OCI-LY7 (cell line): ENCODE results near the gene ETV5. TPM values are rescaled to one million over a fixed set of nuclear protein-coding genes. Genes with fewer than 3 reads are reported as not detected.

Experiments used
- BruUV-seq: library from RNA; stranded (reverse); fragments of 400-500 nt; replicated peaks from 2 replicates; lab custom pipeline; 2021; lab: Mats Ljungman, UMichigan
- CTCF ChIA-PET: fragments of 300-600 bp; sonication (Branson Sonifier 250); formaldehyde crosslinking; loops from one replicate; lab custom pipeline; 2022; ENCODE audit warnings: antibody characterized with exemption; ENCODE audit not compliant: unreplicated experiment; lab: Charles Lee
- POLR2A ChIA-PET: fragments of 300-600 bp; sonication (Branson Sonifier 250); formaldehyde crosslinking; loops from one replicate; lab custom pipeline; 2022; ENCODE audit warnings: antibody characterized with exemption; lab: Charles Lee
- DNase-seq: peaks from one replicate; pipeline ENCODE4 v3.0.0-alpha.2; 2015; ENCODE audit warnings: low spot score
- H2AFZ ChIP-seq: fragments of 200-600 bp; sonication (generic), shearing (Covaris generic); 2 replicates; pipeline ENCODE4 v1.6.1; 2014; ENCODE audit warnings: mild to moderate bottlenecking, antibody characterized with exemption, low read length, moderate library complexity
- H3K27ac ChIP-seq: fragments of 200-600 bp; sonication (generic); 2 replicates; pipeline ENCODE4 v1.5.1; 2014; ENCODE audit warnings: mixed run types, low read depth, mild to moderate bottlenecking, moderate library complexity, low read length, inconsistent platforms; ENCODE audit not compliant: poor library complexity, severe bottlenecking
- H3K36me3 ChIP-seq: fragments of 200-600 bp; sonication (generic); 2 replicates; pipeline ENCODE4 v1.6.1; 2014; ENCODE audit warnings: mild to moderate bottlenecking, antibody characterized with exemption, low read length, moderate library complexity, mixed read lengths; ENCODE audit not compliant: insufficient read depth
- H3K4me1 ChIP-seq: fragments of 200-600 bp; sonication (generic); 2 replicates; pipeline ENCODE4 v1.5.1; 2014; ENCODE audit warnings: mild to moderate bottlenecking, low read length; ENCODE audit not compliant: insufficient read depth, poor library complexity, severe bottlenecking
- H3K4me2 ChIP-seq: fragments of 200-600 bp; sonication (generic); 2 replicates; pipeline ENCODE4 v1.6.1; 2014; ENCODE audit warnings: mild to moderate bottlenecking, low read length
- H3K4me3 ChIP-seq: fragments of 200-600 bp; sonication (generic); 2 replicates; pipeline ENCODE4 v1.5.1; 2014; ENCODE audit warnings: mild to moderate bottlenecking, low read depth, low read length; ENCODE audit not compliant: poor library complexity, severe bottlenecking
- H3K79me2 ChIP-seq: fragments of 200-600 bp; sonication (generic); 2 replicates; pipeline ENCODE4 v1.6.1; 2016; ENCODE audit warnings: low read depth, mild to moderate bottlenecking, low read length, moderate library complexity, mixed read lengths; ENCODE audit not compliant: insufficient read depth
- H3K9me2 ChIP-seq: fragments of 200-600 bp; sonication (generic); 2 replicates; pipeline ENCODE4 v1.6.1; 2016; ENCODE audit warnings: mild to moderate bottlenecking, low read length, mixed read lengths; ENCODE audit not compliant: insufficient read depth
- H3K9me3 ChIP-seq: fragments of 200-600 bp; sonication (generic); 2 replicates; pipeline ENCODE4 v1.6.1; 2014; ENCODE audit warnings: mild to moderate bottlenecking, mixed run types, low read length, mixed read lengths
- H4K20me1 ChIP-seq: fragments of 200-600 bp; sonication (generic); 2 replicates; pipeline ENCODE4 v1.6.1; 2014; ENCODE audit warnings: mild to moderate bottlenecking, antibody characterized with exemption, low read length, moderate library complexity, mixed read lengths; ENCODE audit not compliant: insufficient read depth
- EZH2phosphoT487 ChIP-seq: fragments of 200-600 bp; sonication (generic); IDR thresholded peaks from 2 replicates; pipeline ENCODE4 v1.6.1; 2018; ENCODE audit warnings: low read depth, borderline replicate concordance, mild to moderate bottlenecking, mixed run types, antibody characterized with exemption, low read length, moderate library complexity, mixed read lengths
- intact Hi-C: fragments of 100-400 bp; cut with micrococcal nuclease; formaldehyde crosslinking; loops from one replicate; pipeline ENCODE4 v1.10.0; 2022; ENCODE audit not compliant: unreplicated experiment
- small RNA-seq: library from RNA; depleted of rRNA; stranded (forward); fragments of <200 nt; gene quantifications from one replicate; pipeline ENCODE3, GENCODE V24; 2014
- total RNA-seq, 2 experiments: library from RNA; depleted of rRNA in 1 of 2; stranded (reverse); fragments of >200 nt in 1 of 2; shearing (Covaris generic) in 1 of 2; gene quantifications; 2 replicates each; pipeline ENCODE4 v1.2.3, GENCODE V29; 2014 to 2022
- TF ChIP-seq, protein P1 (sequence below): fragments of 200-600 bp; sonication (generic); conservative IDR thresholded peaks from 2 replicates; pipeline ENCODE4 v1.5.1; 2014; ENCODE audit warnings: mild to moderate bottlenecking, antibody characterized with exemption, low read length, moderate library complexity, mixed read lengths

The ETV5 gene
- total RNA-seq, 2 experiments from 2014 or later = 0.85 to 1.1 TPM

DNA sequence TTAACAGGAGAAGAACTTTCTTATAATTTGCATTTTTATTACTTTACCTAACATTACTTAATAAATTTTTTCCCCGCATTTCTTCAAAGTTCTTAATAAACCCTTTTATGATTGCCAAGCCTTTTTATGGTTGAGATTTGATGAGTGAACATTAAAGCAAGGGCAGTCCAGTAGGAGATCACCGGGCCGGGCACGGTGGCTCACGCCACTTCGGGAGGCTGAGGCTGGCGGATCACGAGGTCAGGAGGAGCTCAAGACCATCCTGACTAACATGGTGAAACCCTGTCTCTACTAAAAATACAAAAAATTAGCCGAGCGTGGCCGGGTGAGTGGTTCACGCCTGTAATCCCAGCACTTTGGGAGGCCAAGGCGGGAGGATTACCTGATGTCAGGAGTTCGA is 109.7 kb downstream of the ETV5 start:
- no peaks in the 10 kb centered on the region for H3K9me2 ChIP-seq
- BruUV-seq = no TSS peak
- intact Hi-C loops = no loop called here
- no peak overlapping the region for H2AFZ ChIP-seq
- DNase-seq = no peak
- ChIA-PET POLR2A (no interaction called here), CTCF (no interaction called here)
- no peak overlapping the region for H3K4me3 ChIP-seq
- no peaks in the 10 kb centered on the region for H3K79me2 ChIP-seq
- H3K27ac ChIP-seq = no peak overlapping the region
- TF ChIP-seq EZH2phosphoT487 = no peak
- TF ChIP-seq, protein P1, sequence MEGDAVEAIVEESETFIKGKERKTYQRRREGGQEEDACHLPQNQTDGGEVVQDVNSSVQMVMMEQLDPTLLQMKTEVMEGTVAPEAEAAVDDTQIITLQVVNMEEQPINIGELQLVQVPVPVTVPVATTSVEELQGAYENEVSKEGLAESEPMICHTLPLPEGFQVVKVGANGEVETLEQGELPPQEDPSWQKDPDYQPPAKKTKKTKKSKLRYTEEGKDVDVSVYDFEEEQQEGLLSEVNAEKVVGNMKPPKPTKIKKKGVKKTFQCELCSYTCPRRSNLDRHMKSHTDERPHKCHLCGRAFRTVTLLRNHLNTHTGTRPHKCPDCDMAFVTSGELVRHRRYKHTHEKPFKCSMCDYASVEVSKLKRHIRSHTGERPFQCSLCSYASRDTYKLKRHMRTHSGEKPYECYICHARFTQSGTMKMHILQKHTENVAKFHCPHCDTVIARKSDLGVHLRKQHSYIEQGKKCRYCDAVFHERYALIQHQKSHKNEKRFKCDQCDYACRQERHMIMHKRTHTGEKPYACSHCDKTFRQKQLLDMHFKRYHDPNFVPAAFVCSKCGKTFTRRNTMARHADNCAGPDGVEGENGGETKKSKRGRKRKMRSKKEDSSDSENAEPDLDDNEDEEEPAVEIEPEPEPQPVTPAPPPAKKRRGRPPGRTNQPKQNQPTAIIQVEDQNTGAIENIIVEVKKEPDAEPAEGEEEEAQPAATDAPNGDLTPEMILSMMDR = no peak
- no peaks in the 10 kb centered on the region for H4K20me1 ChIP-seq
- no peaks in the 10 kb centered on the region for H3K36me3 ChIP-seq
- no peaks in the 10 kb centered on the region for H3K4me1 ChIP-seq
- no peak overlapping the region for H3K4me2 ChIP-seq
- no peaks in the 10 kb centered on the region for H3K9me3 ChIP-seq

DNA sequence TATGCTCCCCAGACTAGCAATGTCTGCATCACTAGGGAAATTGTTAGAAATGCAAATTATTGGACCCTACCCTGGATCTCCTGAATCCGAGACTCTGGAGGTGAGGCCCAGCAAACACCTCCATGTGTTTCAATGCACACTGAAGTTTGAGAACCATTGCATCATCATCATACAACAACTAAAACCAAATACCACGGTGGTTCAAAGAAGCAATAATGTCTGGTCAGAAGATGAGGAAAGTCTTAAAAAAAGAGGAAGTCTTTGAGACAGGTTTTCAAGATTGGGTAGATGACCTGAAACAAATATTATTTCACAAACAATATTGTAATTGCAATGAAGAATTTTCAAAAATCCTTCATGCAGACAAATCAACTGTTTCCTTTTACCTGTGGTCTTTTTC is 110.8 kb downstream of the ETV5 start:
- Histone ChIP-seq H3K9me3 (no peaks in the 10 kb centered on the region), H3K36me3 (no peaks in the 10 kb centered on the region), H3K4me1 (no peaks in the 10 kb centered on the region), H3K27ac (no peak overlapping the region), H3K4me3 (no peak overlapping the region), H4K20me1 (no peaks in the 10 kb centered on the region), H3K79me2 (no peaks in the 10 kb centered on the region), H3K4me2 (no peak overlapping the region), H2AFZ (no peak overlapping the region), H3K9me2 (no peaks in the 10 kb centered on the region)
- no TSS peak for BruUV-seq
- TF ChIP-seq, protein P1 = no peak
- no peak for TF ChIP-seq EZH2phosphoT487
- CTCF ChIA-PET = no interaction called here
- DNase-seq = no peak
- POLR2A ChIA-PET = no interaction called here
- intact Hi-C loops = no loop called here

DNA sequence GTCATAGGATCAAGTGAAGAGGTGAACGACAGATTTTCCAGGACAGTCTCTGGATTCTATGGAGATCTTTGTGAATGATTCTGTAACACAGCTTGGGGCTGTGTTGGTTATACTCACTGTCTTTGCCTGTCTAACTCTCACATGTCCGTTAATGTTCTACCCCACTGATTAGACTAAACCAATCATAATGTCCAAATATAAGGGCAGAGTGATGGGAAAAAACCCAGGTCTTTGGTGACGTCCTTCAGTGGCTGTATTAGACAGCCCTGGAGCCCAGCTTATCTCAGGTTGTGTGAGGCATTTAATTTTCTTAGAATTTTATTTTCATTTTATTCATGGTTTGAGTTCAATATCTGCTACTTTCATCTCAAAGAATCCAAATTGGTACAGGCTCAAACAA is 111.8 kb downstream of the ETV5 start:
- POLR2A ChIA-PET = interaction anchor here (1.5 kb wide), 1 partner anchor 10 kb away, joined by 3 read pairs; no protein-coding TSS in a partner anchor

More for the DNA sequence above, 111.8 kb downstream of the ETV5 start:
- DNase-seq = no peak
- no peaks in the 10 kb centered on the region for H3K4me1 ChIP-seq
- no peaks in the 10 kb centered on the region for H3K9me3 ChIP-seq
- no peaks in the 10 kb centered on the region for H3K9me2 ChIP-seq
- TF ChIP-seq, protein P1 = no peak
- no peak for TF ChIP-seq EZH2phosphoT487
- H3K79me2 ChIP-seq = no peaks in the 10 kb centered on the region
- H3K4me3 ChIP-seq = no peak overlapping the region
- CTCF ChIA-PET = no interaction called here
- no TSS peak for BruUV-seq
- H3K27ac ChIP-seq = no peak overlapping the region
- no peaks in the 10 kb centered on the region for H3K36me3 ChIP-seq
- H3K4me2 ChIP-seq = no peak overlapping the region
- intact Hi-C loops = no loop called here
- H4K20me1 ChIP-seq = no peaks in the 10 kb centered on the region
- H2AFZ ChIP-seq = no peak overlapping the region

Small RNAs within 50 kb of the gene (small RNA-seq; reads per million reads assigned to genes)
- gene RF00017 = not detected

Other genes with a start within 250 kb of the ETV5 start
- 349 and 420 TPM in 2 replicates for gene TRA2B, start 171.1 kb downstream of the ETV5 start, total RNA-seq (2014; rRNA removed; shearing (Covaris generic))
- gene TRA2B, start 171.1 kb downstream of the ETV5 start, total RNA-seq (2022) = 296 and 325 TPM in 2 replicates